ENCODE measurements around the gene RAD50. TPM values are rescaled to one million over a fixed set of nuclear protein-coding genes. Genes with fewer than 3 reads are reported as not detected.

RAD50 gene
- total RNA-seq, 1 donor from 2014 or later, result 42.6 TPM

GRCh38 chr5:132611965-132612364 is 55.2 kb downstream of the RAD50 start:
- Mint-ChIP-seq H3K27ac (no peak overlapping the region), H3K27me3 (no peaks in the 10 kb centered on the region), H3K9me3 (peaks cover 4% of the 10 kb centered on the region), H3K4me1 (no peaks in the 10 kb centered on the region), H3K4me3 (no peak overlapping the region), H3K36me3 (ENCODE audit: low read depth) (peaks cover 74% of the 10 kb centered on the region)
- no peak for TF ChIP-seq CTCF (IDR thresholded peaks at IDR 0.05)
- ATAC-seq (ENCODE audit: low read depth) (no peak), DNase-seq (no peak)
- ChIA-PET CTCF (no interaction called here), POLR2A (no interaction called here)
- intact Hi-C loops (cut with micrococcal nuclease), result no loop called here

DNA sequence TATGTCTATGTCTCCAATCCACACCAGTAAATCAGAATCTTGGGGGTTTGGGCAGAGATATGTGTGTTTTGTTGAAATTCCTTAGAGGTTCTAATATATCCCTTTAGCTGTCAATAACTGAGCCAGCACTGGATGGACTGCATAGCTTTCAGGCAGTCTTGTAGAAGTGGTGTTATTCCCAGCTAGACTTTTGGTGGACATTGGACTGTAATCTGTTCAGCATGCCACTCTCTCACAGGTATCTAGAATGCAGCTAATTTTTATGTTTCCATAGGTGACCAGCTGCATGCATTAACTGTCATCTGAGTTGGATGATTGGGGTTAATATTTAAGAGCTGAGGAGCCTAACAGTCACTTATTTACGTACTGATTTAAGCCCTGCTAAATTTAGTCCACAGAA is 56.1 kb downstream of the RAD50 start:
- intact Hi-C loops (cut with micrococcal nuclease), result no loop called here
- H3K27ac Mint-ChIP-seq, result no peak overlapping the region
- CTCF ChIA-PET, result no interaction called here
- POLR2A ChIA-PET, result no interaction called here
- H3K4me1 Mint-ChIP-seq, result no peaks in the 10 kb centered on the region
- H3K36me3 Mint-ChIP-seq (ENCODE audit: low read depth), result peaks cover 77% of the 10 kb centered on the region
- no peak for TF ChIP-seq CTCF (IDR thresholded peaks at IDR 0.05)
- no peak overlapping the region for H3K4me3 Mint-ChIP-seq
- ATAC-seq (ENCODE audit: low read depth) (no peak), DNase-seq (no peak)
- no peaks in the 10 kb centered on the region for H3K27me3 Mint-ChIP-seq
- peaks cover 4% of the 10 kb centered on the region for H3K9me3 Mint-ChIP-seq

- peaks cover 3% of the 10 kb centered on the region for H3K9me3 Mint-ChIP-seq
- POLR2A ChIA-PET, result no interaction called here
- H3K4me1 Mint-ChIP-seq, result no peaks in the 10 kb centered on the region
Observed at GRCh38 chr5:132621699-132622098, 64.9 kb downstream of the RAD50 start.

GRCh38 chr5:132622608-132623007 is 65.8 kb downstream of the RAD50 start:
- no peak for TF ChIP-seq CTCF (IDR thresholded peaks at IDR 0.05)
- intact Hi-C loops (cut with micrococcal nuclease), result no loop called here

More at GRCh38 chr5:132621699-132622098, 64.9 kb downstream of the RAD50 start:
- TF ChIP-seq CTCF (IDR thresholded peaks at IDR 0.05), result no peak
- Mint-ChIP-seq H3K36me3 (ENCODE audit: low read depth) (peaks cover 70% of the 10 kb centered on the region), H3K27me3 (no peaks in the 10 kb centered on the region), H3K4me3 (no peak overlapping the region), H3K27ac (no peak overlapping the region)
- intact Hi-C loops (cut with micrococcal nuclease), result no loop called here
- CTCF ChIA-PET, result no interaction called here
- DNase-seq, result no peak
- ATAC-seq (ENCODE audit: low read depth), result no peak

DNA sequence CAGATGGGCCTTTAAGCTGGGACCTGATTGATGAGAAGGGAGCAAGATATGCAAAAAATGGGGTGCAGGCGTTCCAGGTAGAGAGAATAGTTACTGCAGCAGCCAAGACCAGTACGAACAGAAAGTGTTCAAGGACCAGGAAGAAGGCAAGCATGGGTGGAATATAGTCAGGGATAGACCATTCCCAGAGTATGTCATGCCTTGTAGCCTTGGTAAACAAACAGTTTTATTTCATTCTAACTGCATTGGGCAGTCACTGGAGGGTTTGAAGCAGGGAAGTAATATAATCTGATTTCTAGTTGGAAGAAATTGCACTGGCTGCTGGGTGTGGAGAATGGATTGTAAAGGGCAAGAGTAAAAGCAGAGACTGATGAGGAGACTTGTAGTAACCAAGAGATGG is 70.7 kb downstream of the RAD50 start:
- H3K36me3 Mint-ChIP-seq (ENCODE audit: low read depth), result peaks cover 63% of the 10 kb centered on the region
- intact Hi-C loops (cut with micrococcal nuclease), result no loop called here
- TF ChIP-seq CTCF (IDR thresholded peaks at IDR 0.05), result no peak
- DNase-seq, result no peak
- no peak for ATAC-seq (ENCODE audit: low read depth)
- peaks cover 3% of the 10 kb centered on the region for H3K4me1 Mint-ChIP-seq
- ChIA-PET POLR2A (no interaction called here), CTCF (no interaction called here)
- no peak overlapping the region for H3K4me3 Mint-ChIP-seq
- H3K27ac Mint-ChIP-seq, result no peak overlapping the region
- no peaks in the 10 kb centered on the region for H3K9me3 Mint-ChIP-seq
- no peaks in the 10 kb centered on the region for H3K27me3 Mint-ChIP-seq

More at GRCh38 chr5:132622608-132623007, 65.8 kb downstream of the RAD50 start:
- H3K27ac Mint-ChIP-seq, result no peak overlapping the region
- H3K4me3 Mint-ChIP-seq, result no peak overlapping the region
- H3K27me3 Mint-ChIP-seq, result no peaks in the 10 kb centered on the region
- CTCF ChIA-PET, result no interaction called here
- POLR2A ChIA-PET, result no interaction called here
- H3K9me3 Mint-ChIP-seq, result peaks cover 3% of the 10 kb centered on the region
- peaks cover 66% of the 10 kb centered on the region for H3K36me3 Mint-ChIP-seq (ENCODE audit: low read depth)
- DNase-seq (no peak), ATAC-seq (ENCODE audit: low read depth) (no peak)
- no peaks in the 10 kb centered on the region for H3K4me1 Mint-ChIP-seq

All from activated B cell treated with CpG ODN at 0.5 μM for 24 hours (primary cell).